ENCODE data around the gene CUL7. TPM values are rescaled to one million over a fixed set of nuclear protein-coding genes. Genes with fewer than 3 reads are reported as not detected.

Gene CUL7
- 58.9 and 60.9 TPM in 2 replicates for total RNA-seq
- long read RNA-seq, partial matches to known transcripts = 26 of 30 reads
- long read RNA-seq, other reads (novel, unspliced or antisense) = 4 of 30 reads

DNA sequence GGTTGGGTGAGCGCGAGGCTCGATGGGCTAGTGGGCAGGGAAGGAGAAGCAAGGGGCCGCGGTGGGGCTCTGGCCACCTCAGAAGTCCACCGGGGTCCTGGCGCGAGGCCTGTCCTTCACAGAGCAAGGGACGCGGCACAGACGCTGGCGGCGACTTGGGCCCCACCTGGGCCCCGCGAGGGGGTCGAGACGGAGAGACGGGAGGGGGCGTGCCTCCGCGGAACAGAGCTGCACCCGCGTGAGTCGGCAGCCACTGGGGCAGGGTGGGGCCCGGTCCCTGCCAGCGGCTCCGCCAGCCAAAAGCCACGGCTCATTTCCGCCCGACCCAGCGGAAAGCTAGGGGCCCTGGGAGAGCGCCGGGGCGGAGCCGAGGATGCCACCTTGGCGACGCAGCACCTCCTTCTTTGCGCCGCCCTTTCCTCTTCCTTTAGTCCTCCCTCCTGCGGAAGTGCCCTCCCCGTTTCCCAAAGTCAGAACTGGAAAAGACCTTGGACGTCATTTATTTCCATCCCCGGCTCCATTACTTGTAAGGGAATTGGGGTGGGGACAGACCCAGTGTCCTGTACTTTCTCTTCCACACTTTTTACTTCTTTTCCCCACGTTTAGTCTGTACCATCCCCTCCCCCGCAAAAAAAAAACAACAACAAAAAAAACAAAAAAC, at the start of gene CUL7:
TSS of gene CUL7 (minus strand) at position 307 of the 661 bp plus-strand sequence. CDS start 1,063 bp downstream, outside the sequence.
- no peaks in the 10 kb centered on the region for H3K9me3 Mint-ChIP-seq (ENCODE audit: low read depth)
- peak; percentile 74 for DNase-seq (ENCODE audit: low spot score, unreplicated experiment)
- H3K27ac Mint-ChIP-seq = peak within 1 kb of the TSS; percentile 92
- H3K27me3 Mint-ChIP-seq = no peaks in the 10 kb centered on the region
- H3K36me3 Mint-ChIP-seq (ENCODE audit: insufficient read depth) = peaks cover 13% of the 10 kb centered on the region
- no peak for TF ChIP-seq CTCF (IDR thresholded peaks at IDR 0.05; ENCODE audit: unreplicated experiment)
- peaks cover 28% of the 10 kb centered on the region for H3K4me1 Mint-ChIP-seq (ENCODE audit: low read depth)
- H3K4me3 Mint-ChIP-seq (ENCODE audit: low read depth) = peak within 1 kb of the TSS; percentile 95

DNA sequence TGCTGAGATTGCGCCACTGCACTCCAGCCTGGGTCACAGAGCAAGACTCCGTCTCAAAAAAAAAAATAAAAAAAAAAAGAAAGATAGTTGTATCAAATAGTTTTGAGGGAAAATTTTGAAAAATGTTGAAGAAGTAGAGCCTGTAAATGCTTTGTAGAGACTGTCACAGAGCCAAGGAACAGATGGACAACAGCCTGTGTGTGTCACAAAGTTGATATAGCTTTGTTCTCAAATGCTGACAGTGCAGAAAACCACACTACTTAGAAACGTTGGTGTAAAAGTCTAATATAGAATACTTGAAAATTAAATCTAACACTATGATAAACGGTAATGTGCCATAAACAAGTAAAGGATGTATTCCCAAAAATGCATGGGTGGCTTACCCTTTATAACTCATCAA, 47.8 kb upstream of the CUL7 start:
- peaks cover 2% of the 10 kb centered on the region for H3K36me3 Mint-ChIP-seq (ENCODE audit: insufficient read depth)
- H3K4me1 Mint-ChIP-seq (ENCODE audit: low read depth) = peaks cover 30% of the 10 kb centered on the region
- H3K4me3 Mint-ChIP-seq (ENCODE audit: low read depth) = no peak overlapping the region
- no peak for TF ChIP-seq CTCF (IDR thresholded peaks at IDR 0.05; ENCODE audit: unreplicated experiment)
- H3K27me3 Mint-ChIP-seq = no peaks in the 10 kb centered on the region
- no peaks in the 10 kb centered on the region for H3K9me3 Mint-ChIP-seq (ENCODE audit: low read depth)
- no peak overlapping the region for H3K27ac Mint-ChIP-seq
- DNase-seq (ENCODE audit: low spot score, unreplicated experiment) = no peak

- peak overlapping the region; percentile 95 for H3K27ac Mint-ChIP-seq
- no peak for TF ChIP-seq CTCF (IDR thresholded peaks at IDR 0.05; ENCODE audit: unreplicated experiment)
Observed at GRCh38 chr6:43097502-43097901, 43.9 kb upstream of the CUL7 start.

DNA sequence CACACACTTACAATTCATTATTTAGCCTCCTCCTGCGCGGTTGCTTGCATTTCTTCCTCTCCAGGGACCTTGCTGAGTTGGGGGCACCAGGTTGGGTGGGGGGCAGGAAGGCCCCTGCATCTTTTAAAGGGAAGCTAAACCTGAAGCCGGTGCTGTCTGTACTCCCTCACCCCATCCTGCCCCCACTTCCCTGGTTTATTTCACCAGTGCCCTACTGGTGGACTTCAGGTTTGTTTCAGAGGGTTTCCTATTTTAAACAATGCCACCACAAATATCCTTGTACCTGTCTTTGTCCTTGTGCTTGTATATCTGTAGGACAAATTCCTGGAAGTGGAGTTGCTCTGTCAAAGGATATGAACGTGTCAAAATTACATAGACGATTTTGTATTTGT, 43.4 kb upstream of the CUL7 start:
- Mint-ChIP-seq H3K27ac (peak overlapping the region; percentile 95), H3K9me3 (ENCODE audit: low read depth) (no peaks in the 10 kb centered on the region), H3K4me3 (ENCODE audit: low read depth) (no peak overlapping the region), H3K27me3 (no peaks in the 10 kb centered on the region), H3K36me3 (ENCODE audit: insufficient read depth) (peaks cover 3% of the 10 kb centered on the region), H3K4me1 (ENCODE audit: low read depth) (peaks cover 34% of the 10 kb centered on the region)
- DNase-seq (ENCODE audit: low spot score, unreplicated experiment) = no peak
- peak; percentile 8 for TF ChIP-seq CTCF (IDR thresholded peaks at IDR 0.05; ENCODE audit: unreplicated experiment)

More at GRCh38 chr6:43097502-43097901, 43.9 kb upstream of the CUL7 start:
- H3K4me1 Mint-ChIP-seq (ENCODE audit: low read depth) = peaks cover 34% of the 10 kb centered on the region
- H3K9me3 Mint-ChIP-seq (ENCODE audit: low read depth) = no peaks in the 10 kb centered on the region
- H3K36me3 Mint-ChIP-seq (ENCODE audit: insufficient read depth) = peaks cover 3% of the 10 kb centered on the region
- no peaks in the 10 kb centered on the region for H3K27me3 Mint-ChIP-seq
- no peak overlapping the region for H3K4me3 Mint-ChIP-seq (ENCODE audit: low read depth)
- DNase-seq (ENCODE audit: low spot score, unreplicated experiment) = no peak

DNA sequence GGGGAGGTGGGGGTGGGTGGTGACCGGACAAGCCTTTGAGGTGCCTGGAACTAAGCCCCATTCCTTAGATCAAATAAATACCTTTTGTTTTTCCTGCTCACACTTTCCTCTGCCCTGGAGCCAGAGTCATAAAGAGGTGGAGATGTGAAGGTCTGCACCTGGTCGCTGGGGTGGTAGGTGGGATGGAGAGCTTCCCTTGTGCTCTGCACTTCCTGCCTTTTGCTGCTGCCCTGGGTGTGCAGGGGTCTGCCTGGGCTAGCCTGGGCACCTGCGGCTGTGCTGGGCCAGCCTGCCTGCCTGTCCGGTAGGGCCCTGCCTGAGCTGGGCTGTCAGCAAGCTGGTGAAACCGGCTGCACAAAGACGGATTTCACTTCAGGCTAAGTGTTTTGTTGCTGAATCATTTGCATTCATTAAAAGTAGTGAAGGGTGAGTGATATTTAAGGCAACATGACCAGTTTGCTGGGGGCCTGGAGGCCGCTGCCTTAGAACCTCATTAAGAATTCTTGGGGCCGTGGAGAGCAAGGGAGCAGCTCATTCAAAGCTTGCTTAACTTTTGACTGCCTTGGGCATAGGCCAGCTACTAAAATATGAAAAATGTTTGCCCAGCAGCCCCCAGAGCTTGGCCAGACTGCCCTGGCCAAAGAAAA, 42.9 kb upstream of the CUL7 start:
- H3K4me1 Mint-ChIP-seq (ENCODE audit: low read depth) = peaks cover 34% of the 10 kb centered on the region
- no peaks in the 10 kb centered on the region for H3K27me3 Mint-ChIP-seq
- DNase-seq (ENCODE audit: low spot score, unreplicated experiment) = peak; percentile 22
- peaks cover 3% of the 10 kb centered on the region for H3K36me3 Mint-ChIP-seq (ENCODE audit: insufficient read depth)
- no peak overlapping the region for H3K4me3 Mint-ChIP-seq (ENCODE audit: low read depth)
- no peak for TF ChIP-seq CTCF (IDR thresholded peaks at IDR 0.05; ENCODE audit: unreplicated experiment)
- H3K27ac Mint-ChIP-seq = peak overlapping the region; percentile 95
- H3K9me3 Mint-ChIP-seq (ENCODE audit: low read depth) = no peaks in the 10 kb centered on the region
